Large intestine (tissue), 12 donors: ENCODE data around the gene BAZ1B. TPM values are rescaled to one million over a fixed set of nuclear protein-coding genes. Genes with fewer than 3 reads are reported as not detected.
"Not testable (repeated sequence)": the region's sequence is repeated elsewhere in the genome, so short reads cannot be mapped to it uniquely, and the experiment has no call there.

ENCODE experiments used
- DNase-seq, 2 donors: peaks; one replicate each; pipeline versions ENCODE4 v3.0.0 to v3.0.0-alpha.2; 2013
- H3K27ac ChIP-seq: one replicate; pipeline ENCODE4 v1.5.1; 2013; ENCODE audit warnings: low read length
- H3K27me3 ChIP-seq: 2 replicates; pipeline ENCODE4 v1.6.1; 2013; ENCODE audit warnings: low read length; ENCODE audit not compliant: control insufficient read depth, insufficient read depth
- H3K36me3 ChIP-seq: 2 replicates; pipeline ENCODE4 v1.6.1; 2013; ENCODE audit warnings: low read length; ENCODE audit not compliant: control insufficient read depth, insufficient read depth
- H3K4me1 ChIP-seq: one replicate; pipeline ENCODE4 v1.6.1; 2013; ENCODE audit warnings: low read length; ENCODE audit not compliant: control insufficient read depth, insufficient read depth
- H3K4me3 ChIP-seq: one replicate; pipeline ENCODE4 v1.5.1; 2013; ENCODE audit warnings: low read length
- H3K9me3 ChIP-seq: one replicate; pipeline ENCODE4 v1.6.1; 2013; ENCODE audit warnings: mild to moderate bottlenecking, low read depth, low read length, moderate library complexity; ENCODE audit not compliant: control insufficient read depth
- WGBS: methylation state at CpG from one replicate; pipeline ENCODE4 v1.1.5; 2013; ENCODE audit warnings: low lambda C conversion rate; ENCODE audit not compliant: insufficient coverage; 5-methylcytosine and 5-hydroxymethylcytosine counted together
- long read RNA-seq, 11 donors: transcript quantifications; one replicate each; lab custom pipeline, GENCODE V29; 2026
- polyA plus RNA-seq: library from polyadenylated mRNA; unstranded; fragments of 120-200 nt; gene quantifications from one replicate; pipeline ENCODE4 v1.2.1, GENCODE V29; 2013

BAZ1B gene
- 37.3 TPM for polyA plus RNA-seq
- long read RNA-seq, donor 1, partial matches to known transcripts: 26 of 26 reads
- long read RNA-seq, donor 1, other reads (novel, unspliced or antisense): 0 of 26 reads
- long read RNA-seq, donor 2, partial matches to known transcripts: 69 of 69 reads
- long read RNA-seq, donor 2, other reads (novel, unspliced or antisense): 0 of 69 reads
- long read RNA-seq, donor 3, partial matches to known transcripts: 8 of 8 reads
- long read RNA-seq, donor 3, other reads (novel, unspliced or antisense): 0 of 8 reads
- long read RNA-seq, donor 4: 0 reads
- long read RNA-seq, donor 5, partial matches to known transcripts: 20 of 20 reads
- long read RNA-seq, donor 5, other reads (novel, unspliced or antisense): 0 of 20 reads
- long read RNA-seq, donor 6: 0 reads
- long read RNA-seq, donor 7, partial matches to known transcripts: 30 of 39 reads
- long read RNA-seq, donor 7, other reads (novel, unspliced or antisense): 9 of 39 reads
- long read RNA-seq, donor 8, full-length matches to known transcripts: 1 of 10 reads
- long read RNA-seq, donor 8, partial matches to known transcripts: 9 of 10 reads
- long read RNA-seq, donor 8, other reads (novel, unspliced or antisense): 0 of 10 reads
- long read RNA-seq, donor 9: 0 reads
- long read RNA-seq, donor 10, full-length matches to known transcripts: 1 of 38 reads
- long read RNA-seq, donor 10, partial matches to known transcripts: 37 of 38 reads
- long read RNA-seq, donor 10, other reads (novel, unspliced or antisense): 0 of 38 reads
- long read RNA-seq, donor 11: 0 reads

DNA sequence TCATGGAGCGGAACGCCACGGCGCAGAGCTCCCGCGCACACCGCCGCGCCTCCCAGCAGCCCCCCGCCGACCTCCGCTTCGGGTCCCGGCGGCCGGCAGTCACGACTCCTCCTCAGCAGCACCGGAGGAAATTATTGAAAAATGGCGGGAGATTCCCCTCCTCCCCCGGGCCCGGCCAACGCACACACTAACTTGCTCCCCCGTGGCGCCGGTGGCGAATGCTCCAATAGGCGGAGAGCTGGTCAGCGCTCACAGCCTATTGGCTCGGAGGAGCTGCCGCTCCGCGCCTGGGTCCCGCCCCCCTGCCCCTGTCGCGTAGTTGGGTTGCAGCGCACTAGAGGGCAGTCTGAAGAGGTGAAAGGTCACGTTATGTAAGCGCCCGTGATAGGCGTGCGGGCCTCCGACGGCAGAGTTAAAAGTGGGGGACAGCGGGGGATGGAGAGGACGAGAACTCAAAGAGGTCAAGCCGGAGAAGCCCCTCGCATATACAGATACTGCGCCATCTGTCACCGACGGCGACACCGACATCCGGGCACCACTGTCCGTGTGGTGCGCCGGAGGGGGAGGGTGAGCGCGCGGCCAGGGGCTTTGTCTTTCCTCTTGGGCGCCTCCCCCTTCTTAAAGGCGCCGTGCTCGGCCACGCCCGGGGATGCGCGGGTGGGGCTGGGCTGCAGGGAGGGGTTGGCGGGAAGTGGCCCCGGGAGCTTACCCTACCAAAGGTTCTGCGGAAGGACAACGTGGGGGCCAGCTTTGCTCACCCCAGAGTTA, at the start of gene BAZ1B:
Gene BAZ1B, minus strand, starts transcription at position 189 of the 768 bp plus-strand sequence. CDS start 360 bp downstream, outside the sequence.
- no peaks in the 10 kb centered on the region for H3K9me3 ChIP-seq
- 0% methylated on average over 3 of the region's 71 CpGs for WGBS
- H3K4me1 ChIP-seq: peaks cover 3% of the 10 kb centered on the region
- H3K27ac ChIP-seq: peak within 1 kb of the TSS; percentile 72
- peak; percentile 97 to 99 for DNase-seq
- H3K4me3 ChIP-seq: peak within 1 kb of the TSS; percentile 54
- no peaks in the 10 kb centered on the region for H3K27me3 ChIP-seq
- peaks cover 7% of the 10 kb centered on the region for H3K36me3 ChIP-seq

- peaks cover 64% of the 10 kb centered on the region for H3K36me3 ChIP-seq
- H3K27me3 ChIP-seq: no peaks in the 10 kb centered on the region
- no peak overlapping the region for H3K4me3 ChIP-seq
- no CpG with 5 or more reads among the region's 10 CpGs for WGBS
- no peaks in the 10 kb centered on the region for H3K4me1 ChIP-seq
- DNase-seq: no peak
- H3K9me3 ChIP-seq: peaks cover 2% of the 10 kb centered on the region
- no peak overlapping the region for H3K27ac ChIP-seq
These were observed 48.9 kb upstream of the BAZ1B start for GRCh38 chr7:73570977-73571376.

DNA sequence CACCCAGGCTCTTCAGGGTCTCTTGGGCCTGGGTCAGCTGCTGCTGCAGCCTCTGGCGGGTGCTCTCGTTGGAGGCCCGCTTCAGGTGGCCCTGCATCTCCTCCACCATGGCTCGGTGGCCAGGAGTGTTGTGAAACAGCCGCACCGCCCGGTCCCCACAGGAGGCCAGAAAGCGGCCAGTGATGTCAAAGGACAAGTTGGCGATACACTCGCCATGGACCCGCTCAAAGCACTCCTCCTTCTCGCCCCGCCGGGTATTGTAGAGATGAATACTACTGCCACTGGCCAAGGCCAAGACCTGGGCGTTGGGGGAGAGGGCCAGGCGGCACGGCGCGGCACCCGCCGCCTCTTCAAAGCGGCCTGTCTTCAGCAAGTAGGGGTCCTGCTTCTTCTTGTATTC, 48.4 kb upstream of the BAZ1B start:
- no peak for DNase-seq
- WGBS: no CpG with 5 or more reads among the region's 22 CpGs
- no peak overlapping the region for H3K4me3 ChIP-seq
- peaks cover 2% of the 10 kb centered on the region for H3K9me3 ChIP-seq
- H3K36me3 ChIP-seq: peaks cover 61% of the 10 kb centered on the region
- no peaks in the 10 kb centered on the region for H3K27me3 ChIP-seq
- H3K4me1 ChIP-seq: no peaks in the 10 kb centered on the region
- no peak overlapping the region for H3K27ac ChIP-seq

GRCh38 chr7:73569042-73569608, 47.0 kb upstream of the BAZ1B start:
- 74% methylated on average over 3 of the region's 5 CpGs for WGBS
- H3K9me3 ChIP-seq: peaks cover 2% of the 10 kb centered on the region
- H3K27me3 ChIP-seq: no peaks in the 10 kb centered on the region
- no peak for DNase-seq
- no peak overlapping the region for H3K27ac ChIP-seq
- H3K36me3 ChIP-seq: peaks cover 52% of the 10 kb centered on the region
- H3K4me1 ChIP-seq: no peaks in the 10 kb centered on the region
- no peak overlapping the region for H3K4me3 ChIP-seq

DNA sequence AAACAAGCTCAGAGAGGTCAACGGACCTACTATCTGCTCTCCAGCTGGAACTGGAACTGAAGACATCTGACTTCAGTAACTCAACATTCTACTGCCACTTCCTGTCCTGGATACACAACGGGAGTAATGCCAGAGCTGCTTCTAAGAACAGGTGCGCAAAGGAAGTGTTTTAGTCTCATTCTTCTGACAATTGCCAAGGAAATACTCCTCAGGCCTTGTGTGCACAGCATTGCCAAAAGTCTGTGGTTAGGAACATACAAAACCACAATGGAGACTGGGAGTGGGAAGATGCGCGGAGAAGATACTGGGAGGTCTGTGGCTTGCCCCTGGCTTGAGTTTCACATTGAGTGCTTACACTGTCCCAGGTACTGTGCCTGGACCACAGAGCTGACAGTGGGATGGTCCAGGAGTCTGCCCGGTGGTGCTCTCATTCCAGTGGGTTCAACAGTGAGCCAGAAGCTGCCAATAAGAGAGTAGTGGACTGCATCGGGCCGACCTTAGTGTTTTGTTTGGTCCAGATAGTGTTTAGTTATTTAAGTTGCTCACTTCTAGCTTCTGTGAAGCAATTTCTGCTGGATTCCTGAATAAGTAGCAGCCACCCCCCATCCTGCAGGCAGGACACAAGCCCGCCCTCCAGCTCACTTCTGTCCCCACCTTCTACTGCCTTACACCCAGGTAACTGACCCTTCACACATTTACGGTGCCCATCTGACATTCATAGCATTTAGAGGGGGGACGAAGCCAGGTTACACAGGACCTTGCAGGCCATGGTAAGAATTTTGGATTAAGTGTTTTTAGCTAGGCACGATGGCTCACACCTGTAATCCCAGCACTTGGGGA, 46.0 kb upstream of the BAZ1B start:
- peaks cover 41% of the 10 kb centered on the region for H3K36me3 ChIP-seq
- H3K4me3 ChIP-seq: no peak overlapping the region
- no peaks in the 10 kb centered on the region for H3K4me1 ChIP-seq
- no peak overlapping the region for H3K27ac ChIP-seq
- peaks cover 2% of the 10 kb centered on the region for H3K9me3 ChIP-seq
- no CpG with 5 or more reads among the region's 12 CpGs for WGBS
- DNase-seq: no peak
- H3K27me3 ChIP-seq: no peaks in the 10 kb centered on the region

GRCh38 chr7:73567140-73567539, 45.0 kb upstream of the BAZ1B start:
- peaks cover 32% of the 10 kb centered on the region for H3K36me3 ChIP-seq
- no peak overlapping the region for H3K4me3 ChIP-seq
- H3K4me1 ChIP-seq: no peaks in the 10 kb centered on the region
- H3K9me3 ChIP-seq: peaks cover 2% of the 10 kb centered on the region
- no peak overlapping the region for H3K27ac ChIP-seq
- H3K27me3 ChIP-seq: no peaks in the 10 kb centered on the region
- no peak for DNase-seq
- WGBS: 100% methylated on average over 1 of the region's 4 CpGs

DNA sequence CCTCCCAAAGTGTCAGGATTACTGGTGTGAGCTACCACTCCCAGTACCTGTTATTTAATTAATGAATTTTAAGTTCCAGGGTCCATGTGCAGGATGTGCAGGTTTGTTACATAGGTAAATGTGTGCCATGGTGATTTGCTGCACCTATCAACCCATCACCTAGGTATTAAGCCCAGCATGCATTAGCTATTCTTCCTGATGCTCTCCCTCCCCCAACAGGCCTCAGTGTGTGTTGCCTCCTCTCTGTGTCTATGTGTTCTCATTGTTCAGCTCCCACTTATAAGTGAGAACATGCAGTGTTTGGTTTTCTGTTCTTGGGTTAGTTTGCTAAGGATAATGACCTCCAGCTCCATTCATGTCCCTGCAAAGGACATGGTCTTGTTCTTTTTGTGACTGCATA, 44.3 kb upstream of the BAZ1B start:
- peaks cover 27% of the 10 kb centered on the region for H3K36me3 ChIP-seq
- DNase-seq, H3K4me3 ChIP-seq, H3K4me1 ChIP-seq, H3K9me3 ChIP-seq, H3K27ac ChIP-seq, H3K27me3 ChIP-seq: not testable (repeated sequence)

DNA sequence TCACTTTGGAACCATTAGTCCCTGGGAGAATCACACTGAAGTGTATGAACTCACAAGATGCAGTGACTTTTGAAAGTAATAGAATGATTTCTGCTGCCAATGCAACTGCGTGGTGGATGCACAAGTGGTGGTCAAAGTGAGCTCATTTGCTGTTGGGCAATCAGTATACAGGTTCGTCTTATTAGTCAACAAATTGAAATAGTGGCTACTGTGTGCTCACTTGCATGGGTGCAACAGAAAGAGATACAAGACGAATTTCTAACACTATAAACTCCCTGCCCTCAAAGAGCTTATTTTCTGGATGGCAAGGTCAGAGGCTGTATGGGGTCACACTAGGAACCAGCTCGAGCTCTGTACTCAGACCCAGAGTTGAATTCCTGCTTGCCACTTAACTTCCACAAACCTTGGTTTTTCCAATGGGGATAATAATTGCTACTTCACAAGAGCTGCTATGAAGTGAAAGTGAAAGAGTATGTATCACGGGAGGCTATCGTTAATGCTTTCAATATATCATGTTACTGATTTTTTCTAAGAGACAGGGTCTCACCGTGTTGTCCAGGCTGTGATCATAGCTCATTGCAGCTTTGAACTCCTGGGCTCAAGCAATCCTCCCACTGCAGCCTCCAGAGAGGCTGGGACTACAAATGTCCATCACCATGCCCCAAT, 43.7 kb upstream of the BAZ1B start:
- H3K27me3 ChIP-seq: no peaks in the 10 kb centered on the region
- WGBS: 100% methylated on average over 1 of the region's 7 CpGs
- H3K27ac ChIP-seq: no peak overlapping the region
- H3K4me3 ChIP-seq: no peak overlapping the region
- peaks cover 23% of the 10 kb centered on the region for H3K36me3 ChIP-seq
- peaks cover 2% of the 10 kb centered on the region for H3K9me3 ChIP-seq
- peak in 1 of 2 donors; percentile 41 for DNase-seq
- H3K4me1 ChIP-seq: no peaks in the 10 kb centered on the region

DNA sequence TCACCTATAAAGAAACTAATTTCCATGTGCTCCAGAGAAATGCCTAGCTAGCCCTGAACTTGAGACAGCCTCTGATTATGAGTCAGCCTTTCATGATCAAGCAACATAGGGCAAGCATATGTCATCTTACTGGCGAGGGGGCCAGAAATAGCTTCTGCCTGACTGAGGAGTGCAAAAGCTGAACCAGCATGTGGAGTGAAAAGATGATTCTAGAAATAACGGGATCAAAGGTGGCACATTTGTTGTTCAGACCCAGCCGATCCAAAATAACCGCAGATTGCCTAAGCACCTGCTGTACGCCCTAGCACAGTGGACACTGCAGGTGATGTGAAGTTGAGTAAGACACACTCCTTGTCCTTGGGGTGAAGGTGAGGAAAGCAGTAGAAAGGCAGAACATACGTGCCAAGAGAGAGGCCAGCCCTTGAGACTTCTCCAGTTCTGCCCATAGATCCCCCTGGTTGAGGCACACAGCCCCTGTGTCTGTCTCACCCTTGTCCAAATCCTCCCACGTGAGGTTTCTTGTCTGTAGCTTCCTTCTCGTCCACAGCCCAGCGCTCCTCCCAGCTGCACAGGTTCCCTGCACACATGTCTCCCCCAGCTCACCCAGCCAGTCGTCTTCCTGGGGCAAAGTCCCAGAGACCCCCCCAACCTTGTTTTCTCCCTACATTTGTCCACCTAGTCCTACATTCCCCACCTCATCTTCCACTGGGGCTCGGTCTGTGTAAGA, 38.2 kb upstream of the BAZ1B start:
- Histone ChIP-seq H3K9me3 (no peaks in the 10 kb centered on the region), H3K27me3 (no peaks in the 10 kb centered on the region), H3K36me3 (peaks cover 4% of the 10 kb centered on the region), H3K4me3 (no peak overlapping the region), H3K4me1 (peaks cover 21% of the 10 kb centered on the region), H3K27ac (no peak overlapping the region)
- 57% methylated on average over 3 of the region's 11 CpGs for WGBS
- DNase-seq: peak; percentile 29 to 55
